Placental epithelial cell (primary cell): ENCODE data around the gene ZNF154. TPM values are rescaled to one million over a fixed set of nuclear protein-coding genes. Genes with fewer than 3 reads are reported as not detected.

ENCODE experiments used
- total RNA-seq: library from RNA; depleted of rRNA; stranded (reverse); fragments of >200 nt; gene quantifications from 2 replicates; pipeline ENCODE4 v1.2.3, GENCODE V29; 2012

Gene ZNF154
- total RNA-seq: 5.1 and 14.9 TPM in 2 replicates

DNA sequence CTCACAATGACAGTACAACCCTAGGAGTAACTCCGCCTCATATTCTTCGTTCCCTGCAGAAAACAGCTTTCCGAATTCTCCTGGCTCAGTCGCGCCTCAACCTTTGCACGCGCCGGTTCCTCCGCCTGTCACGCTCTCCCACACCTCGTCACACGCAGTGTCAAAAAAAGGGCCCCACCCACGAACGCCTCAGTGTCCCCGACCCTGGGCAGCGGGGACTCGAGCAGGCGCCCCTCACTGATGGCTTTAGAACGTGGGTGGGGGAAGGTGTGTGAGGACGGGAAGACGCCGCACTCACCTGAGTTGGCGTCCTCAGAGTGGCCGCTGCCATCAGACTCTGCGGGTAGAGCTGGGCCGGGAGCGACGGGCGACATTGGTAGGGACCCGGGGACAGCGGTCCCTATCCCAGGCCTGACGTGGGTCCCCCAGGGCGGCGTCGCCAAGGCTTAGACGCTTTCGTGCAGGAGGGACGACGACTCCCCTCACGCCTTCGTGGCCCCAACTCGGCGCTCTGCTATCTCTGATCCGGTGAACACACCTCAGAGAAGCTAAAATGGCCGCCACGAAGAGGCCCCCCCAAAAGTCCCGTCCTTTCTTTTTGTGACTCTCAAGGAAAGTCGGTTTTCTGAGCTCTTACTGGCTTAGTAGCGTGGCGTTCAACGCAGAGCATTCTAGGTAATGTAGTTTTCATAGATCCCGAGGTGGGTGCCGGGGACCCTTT is at the start of gene ZNF154:
ZNF154 (minus strand) TSS at position 564 of the 721 bp plus-strand sequence; CDS start at position 331, 233 bp downstream.

DNA sequence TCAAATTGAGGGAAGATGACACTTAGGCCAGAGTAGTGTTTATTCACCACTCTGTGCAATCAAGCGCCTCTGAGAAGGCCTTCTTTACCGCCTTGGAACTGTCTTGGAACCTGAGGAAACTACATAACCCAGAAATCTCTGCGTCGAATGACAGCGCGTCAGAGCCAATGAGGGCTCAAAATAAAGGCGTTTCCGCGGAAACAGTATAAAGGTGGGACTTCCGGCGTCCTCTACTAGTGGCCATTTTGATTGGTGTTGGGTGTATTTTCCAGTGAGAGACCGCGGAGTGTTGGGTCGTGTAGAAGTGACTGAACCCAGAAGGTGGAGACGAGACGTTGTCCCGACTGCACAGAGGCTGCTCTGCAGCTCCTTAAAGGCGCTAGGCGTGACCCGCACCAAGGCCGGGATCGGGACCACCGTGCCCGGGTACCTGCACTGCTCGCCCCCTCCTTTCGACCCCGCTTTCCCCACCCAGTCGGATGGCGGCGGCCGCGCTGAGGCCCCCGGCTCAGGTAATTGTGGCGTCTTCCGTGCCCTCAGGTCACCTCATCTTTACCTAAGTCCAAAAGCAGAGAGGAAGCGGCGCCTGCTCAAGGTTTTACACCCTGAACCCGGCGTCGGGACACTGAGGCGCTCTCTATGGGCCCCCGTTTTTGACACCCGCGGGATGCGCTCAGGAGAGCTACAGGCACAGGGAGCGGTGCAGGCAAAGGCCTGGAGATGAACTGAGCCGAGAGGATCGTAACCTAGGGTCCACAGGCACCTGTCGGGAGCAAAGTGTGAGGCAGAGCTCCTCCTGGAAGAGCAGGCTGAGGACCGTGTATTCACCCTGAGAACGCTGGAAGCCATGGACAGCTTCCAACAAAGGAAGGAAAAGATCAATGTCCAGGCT is 37.8 kb upstream of the ZNF154 start, which contains the start of gene ZNF776:
ZNF776 (plus strand) TSS at position 236 of the 892 bp plus-strand sequence; CDS start at position 480, 244 bp downstream.

DNA sequence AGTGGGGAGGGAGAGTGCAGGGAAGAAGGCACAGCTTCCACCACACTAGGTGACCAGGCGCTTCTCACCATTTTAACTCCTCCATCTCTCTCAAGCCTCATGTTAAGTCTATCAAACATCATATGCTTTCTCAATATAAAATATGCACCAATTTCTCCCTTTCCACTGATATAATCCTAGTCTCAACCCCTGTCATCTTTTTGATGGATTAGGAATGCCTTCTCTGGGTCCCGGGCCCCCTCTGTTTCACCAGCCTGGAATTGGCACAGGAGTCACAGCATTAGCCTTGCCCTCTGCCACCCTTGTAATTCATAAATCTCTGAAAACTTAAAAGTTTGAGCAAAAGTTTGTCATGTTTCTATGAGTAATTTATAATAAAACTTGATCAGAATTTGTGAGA is 40.4 kb downstream of the ZNF154 start, which contains the start of gene ZSCAN4:
ZSCAN4 (plus strand) TSS at position 301 of the 400 bp plus-strand sequence. CDS start 7,211 bp downstream, outside the sequence.

Other genes with a start within 250 kb of the ZNF154 start
- gene ZNF772, start 231.6 kb downstream of the ZNF154 start, total RNA-seq: 21.9 and 22.0 TPM in 2 replicates
- gene ZNF419, start 221.5 kb downstream of the ZNF154 start, total RNA-seq: 7.8 and 10.6 TPM in 2 replicates
- 10.8 and 18.8 TPM in 2 replicates for gene ZNF773, start 209.3 kb downstream of the ZNF154 start, total RNA-seq
- 5.3 and 5.9 TPM in 2 replicates for gene ZNF549, start 181.8 kb downstream of the ZNF154 start, total RNA-seq
- 10.2 and 13.0 TPM in 2 replicates for gene ZNF550, start 149.3 kb downstream of the ZNF154 start, total RNA-seq
- 7.5 and 8.0 TPM in 2 replicates for gene ZNF416, start 130.3 kb downstream of the ZNF154 start, total RNA-seq
- gene ZIK1, start 125.1 kb downstream of the ZNF154 start, total RNA-seq: 9.9 and 13.3 TPM in 2 replicates
- 3.7 and 6.7 TPM in 2 replicates for gene ZNF530, start 109.3 kb downstream of the ZNF154 start, total RNA-seq
- gene ZNF134, start 95.0 kb downstream of the ZNF154 start, total RNA-seq: 23.9 and 26.6 TPM in 2 replicates
- gene ZNF211, start 76.0 kb downstream of the ZNF154 start, total RNA-seq: 19.1 and 21.2 TPM in 2 replicates
- 0.22 and 0.39 TPM in 2 replicates for gene ZSCAN4, start 40.3 kb downstream of the ZNF154 start, total RNA-seq
- gene ZNF551, start 27.2 kb downstream of the ZNF154 start, total RNA-seq: 12.5 and 13.0 TPM in 2 replicates
- 12.5 and 12.6 TPM in 2 replicates for gene ZNF671, start 18.4 kb upstream of the ZNF154 start, total RNA-seq
- 20.5 and 22.4 TPM in 2 replicates for gene ZNF776, start 37.6 kb upstream of the ZNF154 start, total RNA-seq
- gene ZNF586, start 60.5 kb upstream of the ZNF154 start, total RNA-seq: 17.0 and 22.4 TPM in 2 replicates
- gene ZNF552, start 105.7 kb upstream of the ZNF154 start, total RNA-seq: 9.0 and 22.1 TPM in 2 replicates
- gene ZNF587B, start 121.1 kb upstream of the ZNF154 start, total RNA-seq: 20.9 and 25.1 TPM in 2 replicates
- gene ZNF587, start 140.7 kb upstream of the ZNF154 start, total RNA-seq: 43.1 and 51.8 TPM in 2 replicates
- gene ZNF814, start 179.8 kb upstream of the ZNF154 start, total RNA-seq: 20.0 and 22.0 TPM in 2 replicates
- 24.4 and 35.3 TPM in 2 replicates for gene ZNF417, start 207.4 kb upstream of the ZNF154 start, total RNA-seq
- gene ZNF418, start 226.2 kb upstream of the ZNF154 start, total RNA-seq: 5.5 and 11.4 TPM in 2 replicates
- gene ZNF256, start 238.5 kb upstream of the ZNF154 start, total RNA-seq: 4.9 and 7.1 TPM in 2 replicates